Natural killer cell (primary cell): ENCODE measurements around the gene MEI4. TPM values are rescaled to one million over a fixed set of nuclear protein-coding genes. Genes with fewer than 3 reads are reported as not detected.

Source experiments
- ATAC-seq, 3 donors: fragments of 150-1000 bp in 2 of 3; fragments of 200-7000 bp in 1 of 3; cut with Tn5 transposase; 1 replicate in 1 of 3; 2 replicates in 2 of 3; pipeline ENCODE4 v1.10.0; 2021; ENCODE audit warnings: mild to moderate bottlenecking in 2 of 3, moderate library complexity in 2 of 3
- DNase-seq, 2 donors: peaks; one replicate each; pipeline versions ENCODE4 v3.0.0 to v3.0.0-alpha.2; 2013 to 2021; ENCODE audit warnings: mixed read lengths in 1 of 2
- H3K27ac ChIP-seq: one replicate; pipeline ENCODE4 v1.5.1; 2013; ENCODE audit warnings: mild to moderate bottlenecking, low read length
- H3K27me3 ChIP-seq: one replicate; pipeline ENCODE4 v1.6.1; 2013; ENCODE audit warnings: low read length; ENCODE audit not compliant: control insufficient read depth, insufficient read depth
- H3K36me3 ChIP-seq: one replicate; pipeline ENCODE4 v1.6.1; 2013; ENCODE audit warnings: low read length; ENCODE audit not compliant: control insufficient read depth, insufficient read depth
- H3K4me1 ChIP-seq: one replicate; pipeline ENCODE4 v1.6.1; 2013; ENCODE audit warnings: low read length; ENCODE audit not compliant: control insufficient read depth, insufficient read depth
- H3K4me3 ChIP-seq: one replicate; pipeline ENCODE4 v1.5.1; 2013; ENCODE audit warnings: low read length
- H3K9me3 ChIP-seq: one replicate; pipeline ENCODE4 v1.6.1; 2013; ENCODE audit warnings: low read length; ENCODE audit not compliant: control insufficient read depth, insufficient read depth
- H3K27ac Mint-ChIP-seq, 2 donors: one replicate each; pipeline ENCODE4 v1.8.0; 2022; ENCODE audit warnings: mild to moderate bottlenecking in 2 of 2, mixed read lengths in 2 of 2, moderate library complexity in 1 of 2
- H3K27me3 Mint-ChIP-seq, 2 donors: one replicate each; pipeline ENCODE4 v1.8.0; 2022; ENCODE audit warnings: low read depth in 2 of 2, mixed read lengths in 2 of 2
- H3K36me3 Mint-ChIP-seq: one replicate; pipeline ENCODE4 v1.8.0; 2022; ENCODE audit warnings: mixed read lengths
- H3K4me1 Mint-ChIP-seq, 2 donors: one replicate each; pipeline ENCODE4 v1.8.0; 2022; ENCODE audit warnings: mixed read lengths in 2 of 2
- H3K4me3 Mint-ChIP-seq: one replicate; pipeline ENCODE4 v1.8.0; 2022; ENCODE audit warnings: mild to moderate bottlenecking, moderate library complexity, mixed read lengths
- H3K9me3 Mint-ChIP-seq, 2 donors: one replicate each; pipeline ENCODE4 v1.8.0; 2022; ENCODE audit warnings: mixed read lengths in 2 of 2
- WGBS: methylation state at CpG from one replicate; pipeline ENCODE4 v1.1.7; 2013; ENCODE audit warnings: missing lambda C conversion rate; ENCODE audit not compliant: insufficient coverage; 5-methylcytosine and 5-hydroxymethylcytosine counted together
- intact Hi-C: fragments of 100-400 bp; cut with micrococcal nuclease; formaldehyde crosslinking; loops from one replicate; pipeline ENCODE4 v1.14.2; 2022
- total RNA-seq, 4 donors: library from RNA; stranded (reverse); fragments of 120-200 nt in 1 of 4; gene quantifications; one replicate each; pipeline versions ENCODE4 v1.2.3 to v1.2.4, GENCODE V29; 2013 to 2022
- TF ChIP-seq, protein P1 (sequence below): fragments of 200-600 bp; IDR thresholded peaks from one replicate; pipeline ENCODE4 v1.8.0; 2022; ENCODE audit warnings: antibody characterized with exemption

MEI4 gene
- total RNA-seq, 3 donors from 2014 or later (not counting 1 experiment from before 2014, with no cell fraction given) = not detected

DNA sequence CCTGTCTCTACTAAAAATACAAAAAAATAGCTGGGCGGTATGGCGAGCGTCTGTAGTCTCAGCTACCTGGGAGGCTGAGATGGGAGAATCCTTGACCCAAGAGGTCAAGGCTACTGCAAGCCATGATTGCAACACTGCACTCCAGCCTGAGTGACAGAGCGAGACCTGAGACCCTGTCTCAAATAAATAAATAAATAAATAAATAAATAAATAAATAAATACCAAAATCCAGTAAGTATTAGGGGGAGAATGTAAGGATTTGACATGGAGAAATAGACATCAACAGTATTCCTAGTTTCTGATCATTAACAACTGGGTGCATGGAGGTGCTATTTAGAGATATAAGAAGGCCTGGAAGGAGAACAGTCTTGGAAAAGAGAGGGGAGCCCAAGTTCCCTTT is 125.7 kb downstream of the MEI4 start:
- peaks cover 8 to 25% of the 10 kb centered on the region in 2 donors for H3K9me3 Mint-ChIP-seq
- no peak overlapping the region for H3K27ac ChIP-seq
- no peak overlapping the region for H3K4me3 Mint-ChIP-seq
- no peaks in the 10 kb centered on the region for H3K36me3 ChIP-seq
- TF ChIP-seq, protein P1, sequence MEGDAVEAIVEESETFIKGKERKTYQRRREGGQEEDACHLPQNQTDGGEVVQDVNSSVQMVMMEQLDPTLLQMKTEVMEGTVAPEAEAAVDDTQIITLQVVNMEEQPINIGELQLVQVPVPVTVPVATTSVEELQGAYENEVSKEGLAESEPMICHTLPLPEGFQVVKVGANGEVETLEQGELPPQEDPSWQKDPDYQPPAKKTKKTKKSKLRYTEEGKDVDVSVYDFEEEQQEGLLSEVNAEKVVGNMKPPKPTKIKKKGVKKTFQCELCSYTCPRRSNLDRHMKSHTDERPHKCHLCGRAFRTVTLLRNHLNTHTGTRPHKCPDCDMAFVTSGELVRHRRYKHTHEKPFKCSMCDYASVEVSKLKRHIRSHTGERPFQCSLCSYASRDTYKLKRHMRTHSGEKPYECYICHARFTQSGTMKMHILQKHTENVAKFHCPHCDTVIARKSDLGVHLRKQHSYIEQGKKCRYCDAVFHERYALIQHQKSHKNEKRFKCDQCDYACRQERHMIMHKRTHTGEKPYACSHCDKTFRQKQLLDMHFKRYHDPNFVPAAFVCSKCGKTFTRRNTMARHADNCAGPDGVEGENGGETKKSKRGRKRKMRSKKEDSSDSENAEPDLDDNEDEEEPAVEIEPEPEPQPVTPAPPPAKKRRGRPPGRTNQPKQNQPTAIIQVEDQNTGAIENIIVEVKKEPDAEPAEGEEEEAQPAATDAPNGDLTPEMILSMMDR = no peak
- no peaks in the 10 kb centered on the region for H3K4me1 ChIP-seq
- no peak for ATAC-seq
- H3K27ac Mint-ChIP-seq = no peak overlapping the region
- intact Hi-C loops = no loop called here
- H3K4me1 Mint-ChIP-seq = no peaks in the 10 kb centered on the region
- H3K9me3 ChIP-seq = no peaks in the 10 kb centered on the region
- DNase-seq = no peak
- 96% methylated on average over 3 of the region's 4 CpGs for WGBS
- H3K27me3 ChIP-seq = no peaks in the 10 kb centered on the region
- no peaks in the 10 kb centered on the region for H3K36me3 Mint-ChIP-seq
- H3K4me3 ChIP-seq = no peak overlapping the region
- no peaks in the 10 kb centered on the region for H3K27me3 Mint-ChIP-seq

DNA sequence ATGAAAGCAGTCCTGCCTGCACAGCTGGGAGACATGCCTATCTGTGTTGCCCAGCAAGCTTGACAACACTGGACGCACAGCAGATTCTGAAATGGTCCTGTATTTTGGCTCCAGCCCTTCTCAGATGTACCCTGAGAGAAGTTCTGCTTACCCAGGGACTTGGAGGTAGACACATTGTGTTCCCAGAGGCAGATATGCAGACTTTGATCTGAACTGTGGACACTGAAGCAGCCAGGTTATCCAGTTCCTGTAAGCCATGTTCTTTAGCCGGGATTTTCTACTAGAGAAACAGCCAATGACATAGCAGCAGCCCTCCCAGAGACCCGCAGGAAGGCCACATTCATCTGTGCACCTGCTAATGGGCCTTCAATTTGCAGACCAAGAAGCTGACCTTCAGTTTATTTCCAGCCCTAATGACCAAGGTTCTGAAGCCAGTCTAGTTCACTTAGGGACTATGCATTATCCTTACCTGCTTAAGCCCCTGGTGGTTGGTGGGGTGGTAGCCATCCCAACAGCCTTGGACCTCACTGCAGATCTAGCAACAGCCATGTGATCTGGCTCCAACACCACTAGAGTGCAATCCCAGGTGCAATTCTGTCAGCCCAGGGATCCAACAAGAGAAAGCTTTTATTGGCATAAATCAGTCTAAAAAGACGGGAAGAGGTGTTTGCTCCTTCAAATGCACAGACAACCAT is 134.2 kb downstream of the MEI4 start:
- intact Hi-C loops = no loop called here
- no peaks in the 10 kb centered on the region for H3K4me1 ChIP-seq
- no peaks in the 10 kb centered on the region for H3K36me3 ChIP-seq
- H3K27ac ChIP-seq = no peak overlapping the region
- no peak overlapping the region for H3K4me3 ChIP-seq
- H3K27ac Mint-ChIP-seq = no peak overlapping the region
- 88% methylated on average over 4 of the region's 4 CpGs for WGBS
- H3K9me3 ChIP-seq = peaks cover 8% of the 10 kb centered on the region
- H3K4me1 Mint-ChIP-seq = no peaks in the 10 kb centered on the region
- H3K36me3 Mint-ChIP-seq = no peaks in the 10 kb centered on the region
- H3K9me3 Mint-ChIP-seq = peaks cover 0 to 3% of the 10 kb centered on the region in 2 donors
- H3K4me3 Mint-ChIP-seq = no peak overlapping the region
- no peaks in the 10 kb centered on the region for H3K27me3 ChIP-seq
- ATAC-seq = no peak
- DNase-seq = no peak
- TF ChIP-seq, protein P1 = no peak
- no peaks in the 10 kb centered on the region for H3K27me3 Mint-ChIP-seq

DNA sequence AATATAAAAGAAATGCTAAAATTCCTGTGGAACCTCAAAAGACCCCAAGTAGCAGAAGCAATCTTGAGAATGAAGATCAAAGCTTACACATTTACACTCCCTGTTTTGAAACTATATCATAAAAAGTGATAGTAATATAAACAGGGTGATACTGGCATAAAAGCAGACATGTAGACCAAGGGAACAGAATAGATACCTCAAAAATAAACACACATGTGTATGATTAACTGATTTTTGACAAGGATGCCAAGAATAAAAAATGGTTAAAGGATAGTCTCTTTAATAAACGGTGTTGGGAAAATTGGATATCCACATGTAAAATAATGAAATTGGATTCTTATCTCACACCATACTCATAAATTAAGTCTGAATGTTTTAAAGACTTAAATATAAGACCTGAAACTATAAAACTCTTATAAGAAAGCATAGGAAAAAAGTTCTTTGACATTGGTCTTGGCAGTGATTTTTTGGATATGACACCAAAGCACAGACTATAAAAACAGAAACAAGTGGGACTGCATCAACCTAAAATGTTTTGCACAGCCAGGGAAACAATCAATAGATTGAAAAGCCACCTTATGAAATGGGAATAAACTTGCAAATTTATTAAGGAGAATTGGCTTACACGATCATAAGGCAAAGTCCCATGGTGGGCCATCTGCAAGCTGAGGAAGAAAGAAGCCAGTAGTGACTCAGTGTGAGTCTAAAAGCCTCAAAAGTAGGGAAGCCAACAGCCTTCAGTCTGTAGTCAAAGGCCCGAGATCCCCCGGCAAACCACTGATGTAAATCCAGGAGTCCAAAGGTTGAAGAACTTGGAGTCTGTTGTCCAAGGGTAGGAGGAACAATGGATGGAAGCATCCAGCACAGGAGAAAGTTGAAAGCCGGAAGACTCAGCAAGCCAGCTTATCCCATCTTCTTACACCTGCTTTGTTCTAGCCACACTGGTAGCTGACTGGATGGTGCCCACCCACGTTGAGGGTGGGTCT is 144.3 kb downstream of the MEI4 start:
- Histone ChIP-seq H3K4me1 (no peaks in the 10 kb centered on the region), H3K27me3 (no peaks in the 10 kb centered on the region), H3K27ac (no peak overlapping the region), H3K4me3 (no peak overlapping the region), H3K9me3 (peaks cover 2% of the 10 kb centered on the region), H3K36me3 (no peaks in the 10 kb centered on the region)
- Mint-ChIP-seq H3K9me3 (peaks cover 22 to 25% of the 10 kb centered on the region in 2 donors), H3K27ac (no peak overlapping the region), H3K36me3 (peaks cover 12% of the 10 kb centered on the region), H3K4me1 (no peaks in the 10 kb centered on the region), H3K27me3 (no peaks in the 10 kb centered on the region), H3K4me3 (no peak overlapping the region)
- DNase-seq (no peak), ATAC-seq (no peak)
- TF ChIP-seq, protein P1 = no peak
- WGBS = 86% methylated on average over 5 of the region's 6 CpGs
- intact Hi-C loops = no loop called here
